ENCODE measurements around the gene CORO7.
A peak's percentile ranks its signal among the peaks of the same experiment; 100 is the strongest.

CORO7 gene

DNA sequence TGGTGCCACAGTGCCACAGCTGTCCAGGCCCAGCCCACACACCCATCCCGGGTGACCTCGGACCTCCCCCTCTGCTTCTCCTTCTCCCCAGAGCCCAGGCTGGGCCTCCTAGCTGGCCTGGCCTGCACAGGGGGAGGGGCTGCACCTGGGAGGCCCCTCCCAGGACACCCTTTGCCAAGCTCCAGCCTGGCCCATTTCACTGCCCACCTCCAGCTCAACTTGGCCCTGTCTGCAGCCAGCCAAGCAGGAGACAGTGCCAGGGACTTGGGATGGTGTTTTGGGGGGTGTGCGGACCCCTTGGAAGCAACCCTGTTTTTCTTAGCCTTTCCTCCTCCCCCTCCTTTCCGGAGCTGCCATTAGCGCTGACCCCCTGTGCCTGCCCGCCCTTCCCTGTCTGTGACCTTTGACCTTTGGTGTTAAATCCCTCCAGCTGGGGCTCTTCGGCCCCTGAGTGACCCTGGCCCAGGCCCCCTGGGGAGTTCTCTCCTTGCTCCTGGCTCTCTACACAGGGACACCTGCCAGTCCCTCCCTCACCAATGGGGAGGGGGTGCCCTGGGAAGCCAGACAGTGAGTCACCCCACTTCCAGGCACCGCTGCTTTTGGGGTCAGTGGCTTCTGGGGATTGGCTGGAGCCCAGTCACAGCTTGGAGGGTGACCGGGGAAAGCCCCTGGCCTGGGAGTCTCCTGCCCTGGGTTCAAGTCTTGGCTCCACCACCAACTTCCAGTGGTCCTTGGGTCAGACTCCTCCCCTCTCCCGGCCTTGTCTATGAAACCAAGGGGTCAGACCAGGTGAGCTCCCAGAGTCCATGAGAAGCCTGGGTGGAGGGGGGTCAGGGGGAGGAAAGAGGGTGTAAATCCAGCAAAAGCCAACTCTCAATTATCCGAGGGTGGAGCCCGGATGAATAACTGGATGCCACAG lies 98.6 kb downstream of the CORO7 start:
- Histone ChIP-seq H3K4me3 (replicated peaks; ENCODE audit: low read depth, low read length) (no peak overlapping the region), H3K36me3 (ENCODE audit: control insufficient read depth, insufficient read depth, low read length) (no peaks in the 10 kb centered on the region), H3K27me3 (replicated peaks; ENCODE audit: control insufficient read depth, insufficient read depth, low read length) (peaks cover 8% of the 10 kb centered on the region)
- DNase-seq (ENCODE audit: extremely low read depth, insufficient read length): no peak
- TF ChIP-seq, protein P1, sequence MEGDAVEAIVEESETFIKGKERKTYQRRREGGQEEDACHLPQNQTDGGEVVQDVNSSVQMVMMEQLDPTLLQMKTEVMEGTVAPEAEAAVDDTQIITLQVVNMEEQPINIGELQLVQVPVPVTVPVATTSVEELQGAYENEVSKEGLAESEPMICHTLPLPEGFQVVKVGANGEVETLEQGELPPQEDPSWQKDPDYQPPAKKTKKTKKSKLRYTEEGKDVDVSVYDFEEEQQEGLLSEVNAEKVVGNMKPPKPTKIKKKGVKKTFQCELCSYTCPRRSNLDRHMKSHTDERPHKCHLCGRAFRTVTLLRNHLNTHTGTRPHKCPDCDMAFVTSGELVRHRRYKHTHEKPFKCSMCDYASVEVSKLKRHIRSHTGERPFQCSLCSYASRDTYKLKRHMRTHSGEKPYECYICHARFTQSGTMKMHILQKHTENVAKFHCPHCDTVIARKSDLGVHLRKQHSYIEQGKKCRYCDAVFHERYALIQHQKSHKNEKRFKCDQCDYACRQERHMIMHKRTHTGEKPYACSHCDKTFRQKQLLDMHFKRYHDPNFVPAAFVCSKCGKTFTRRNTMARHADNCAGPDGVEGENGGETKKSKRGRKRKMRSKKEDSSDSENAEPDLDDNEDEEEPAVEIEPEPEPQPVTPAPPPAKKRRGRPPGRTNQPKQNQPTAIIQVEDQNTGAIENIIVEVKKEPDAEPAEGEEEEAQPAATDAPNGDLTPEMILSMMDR (IDR thresholded peaks at IDR 0.05; ENCODE audit: insufficient read depth, low read length, poor library complexity, severe bottlenecking): no peak

DNA sequence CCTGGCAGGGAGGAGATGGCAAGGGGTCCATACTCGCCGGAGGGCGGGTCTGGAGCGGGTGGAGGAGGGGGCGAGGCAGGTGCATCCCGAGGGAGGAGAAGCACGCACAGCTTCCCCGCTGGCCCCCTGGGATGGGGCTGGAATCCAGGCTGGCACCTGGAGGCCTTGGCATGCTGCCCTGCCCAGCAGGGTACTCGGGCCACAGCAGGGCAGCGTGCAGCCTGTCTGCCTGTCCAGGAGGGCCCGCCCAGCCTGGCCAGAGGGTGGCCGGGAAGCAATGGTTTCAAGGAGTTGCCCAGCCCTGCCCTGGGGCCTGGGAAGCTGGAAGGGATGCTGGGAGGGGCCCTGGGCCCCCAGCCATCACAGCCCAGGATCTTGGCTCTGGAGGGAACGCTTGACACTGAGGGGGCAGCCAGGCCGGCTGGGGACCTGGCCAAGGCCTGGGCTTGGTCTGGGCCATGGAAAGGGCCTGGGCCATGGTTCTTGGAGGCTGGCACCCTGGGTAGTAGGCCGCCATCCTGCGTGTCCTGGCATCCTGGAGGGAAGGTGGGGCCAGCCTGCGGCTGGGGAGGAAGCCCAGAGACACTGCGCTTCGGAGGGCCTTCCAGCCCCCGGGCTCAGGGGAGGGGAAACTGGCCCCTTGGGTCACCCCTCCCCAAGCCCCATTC lies 99.4 kb downstream of the CORO7 start:
- Histone ChIP-seq H3K36me3 (ENCODE audit: control insufficient read depth, insufficient read depth, low read length) (no peaks in the 10 kb centered on the region), H3K27me3 (replicated peaks; ENCODE audit: control insufficient read depth, insufficient read depth, low read length) (peaks cover 8% of the 10 kb centered on the region), H3K4me3 (replicated peaks; ENCODE audit: low read depth, low read length) (no peak overlapping the region)
- TF ChIP-seq, protein P1 (IDR thresholded peaks at IDR 0.05; ENCODE audit: insufficient read depth, low read length, poor library complexity, severe bottlenecking): no peak
- no peak for DNase-seq (ENCODE audit: extremely low read depth, insufficient read length)

DNA sequence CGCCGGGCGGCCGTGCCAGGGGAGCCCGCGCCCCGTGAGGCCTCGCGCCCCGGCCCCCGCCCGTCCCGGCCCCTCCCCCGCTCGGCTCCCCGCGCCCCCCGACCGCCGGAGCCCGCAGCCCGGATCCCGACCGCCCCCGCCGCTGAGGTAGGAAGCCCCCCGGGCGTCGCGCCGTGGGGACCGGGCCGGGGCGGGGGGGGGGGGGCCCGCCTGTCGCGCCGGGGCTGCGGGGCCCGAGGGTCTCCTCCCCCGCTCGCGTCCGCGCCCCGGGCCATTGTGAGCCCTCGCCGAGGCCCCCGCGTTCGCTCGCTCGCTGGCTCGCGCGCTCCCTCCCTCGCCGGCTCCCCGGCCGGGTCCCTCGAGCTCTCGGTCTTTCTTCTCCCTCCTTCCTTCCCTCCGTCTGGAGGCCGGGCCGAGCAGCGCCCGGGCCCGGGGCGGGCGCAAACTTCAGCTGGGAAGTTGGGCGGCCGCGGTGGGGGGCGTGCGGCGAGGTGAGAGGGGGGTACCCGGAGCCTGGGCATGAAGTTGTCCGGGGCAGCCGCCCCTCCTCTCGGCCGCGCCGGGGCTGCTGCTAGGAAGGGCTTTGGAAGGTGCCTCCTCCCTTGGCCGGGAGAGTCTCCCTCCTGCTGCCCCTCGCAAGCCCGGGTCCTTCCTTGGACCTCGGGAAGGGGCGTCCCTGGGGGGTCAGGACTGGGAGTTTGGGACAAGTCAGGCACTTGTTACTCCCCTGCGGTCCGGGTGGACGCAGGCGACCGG lies 100.1 kb downstream of the CORO7 start:
- TF ChIP-seq, protein P1 (IDR thresholded peaks at IDR 0.05; ENCODE audit: insufficient read depth, low read length, poor library complexity, severe bottlenecking): no peak
- H3K27me3 ChIP-seq (replicated peaks; ENCODE audit: control insufficient read depth, insufficient read depth, low read length): peaks cover 8% of the 10 kb centered on the region
- H3K36me3 ChIP-seq (ENCODE audit: control insufficient read depth, insufficient read depth, low read length): no peaks in the 10 kb centered on the region
- no peak overlapping the region; the same call in 1 of the 2 replicates for H3K4me3 ChIP-seq (replicated peaks; ENCODE audit: low read depth, low read length)
- no peak for DNase-seq (ENCODE audit: extremely low read depth, insufficient read length)

DNA sequence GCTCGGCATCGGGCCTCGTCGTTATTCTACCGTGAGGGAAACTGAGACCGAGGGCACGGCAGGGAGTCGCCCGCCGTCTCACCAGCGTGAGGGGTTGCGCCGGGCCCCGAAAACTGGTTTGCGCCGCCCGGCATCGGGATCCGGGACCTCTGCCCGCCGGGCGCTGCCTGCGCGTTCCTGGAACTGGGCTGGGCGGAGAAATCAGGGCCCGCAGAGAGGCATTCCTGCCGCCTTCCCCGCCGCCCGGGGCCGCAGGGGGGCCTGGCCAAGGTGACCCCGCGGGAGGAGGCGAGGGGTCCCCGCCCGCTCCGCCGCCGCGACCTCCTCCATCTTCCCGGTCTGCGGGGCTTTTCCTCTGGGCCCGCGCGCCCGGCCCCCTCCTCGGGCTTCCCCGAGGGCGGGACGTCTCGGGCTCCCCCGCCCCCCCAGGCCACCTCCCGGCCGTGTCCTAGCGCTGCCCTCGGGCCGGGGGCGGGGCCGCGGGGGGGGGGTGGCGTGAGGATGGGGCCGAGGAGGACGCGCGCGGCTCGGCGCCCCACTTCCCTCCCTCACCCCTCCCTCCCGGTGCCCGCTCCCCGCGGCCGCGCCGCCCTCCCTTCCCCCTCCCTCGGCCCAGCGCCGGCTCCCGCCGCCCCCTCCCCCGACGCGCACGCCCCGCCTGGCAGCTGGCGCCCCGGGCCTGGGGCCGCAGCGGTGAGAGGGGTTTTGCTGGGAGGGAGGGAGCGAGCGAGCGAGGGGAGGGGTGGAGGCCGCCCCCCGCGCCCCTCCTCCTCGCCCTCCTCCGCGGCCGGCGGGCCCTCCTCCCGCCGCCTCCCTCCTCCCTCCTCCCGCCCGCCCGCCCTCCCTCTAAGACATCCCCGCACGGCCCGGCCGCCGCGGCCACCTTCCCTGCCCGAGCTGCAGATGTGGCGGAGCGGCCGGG lies 100.9 kb downstream of the CORO7 start, which contains the start of gene GLIS2:
GLIS2 (plus strand) TSS at position 882 of the 922 bp plus-strand sequence. CDS start 16,214 bp downstream, outside the sequence.
- H3K36me3 ChIP-seq (ENCODE audit: control insufficient read depth, insufficient read depth, low read length): no peaks in the 10 kb centered on the region
- no peak for DNase-seq (ENCODE audit: extremely low read depth, insufficient read length)
- peaks cover 8% of the 10 kb centered on the region for H3K27me3 ChIP-seq (replicated peaks; ENCODE audit: control insufficient read depth, insufficient read depth, low read length)
- H3K4me3 ChIP-seq (replicated peaks; ENCODE audit: low read depth, low read length): peak within 1 kb of the TSS; percentile 43
- TF ChIP-seq, protein P1 (IDR thresholded peaks at IDR 0.05; ENCODE audit: insufficient read depth, low read length, poor library complexity, severe bottlenecking): no peak

Data from GM06990 (cell line).